Activated CD4-positive, CD25-positive, alpha-beta regulatory T cell treated with anti-CD3 and anti-CD28 coated beads, Interleukin-2, amount 50 U/mL, for 24 hours (primary cell): ENCODE data around the gene STON2.
A peak's percentile ranks its signal among the peaks of the same experiment; 100 is the strongest.

Source experiments
- ATAC-seq, 2 donors: fragments of 150-1000 bp; cut with Tn5 transposase; one replicate each; pipeline ENCODE4 v1.10.0; 2021; ENCODE audit warnings: mild to moderate bottlenecking in 1 of 2, moderate library complexity in 1 of 2

Gene STON2

GRCh38 chr14:81331229-81332021 is 68.7 kb downstream of the STON2 start:
- ATAC-seq, result no peak

DNA sequence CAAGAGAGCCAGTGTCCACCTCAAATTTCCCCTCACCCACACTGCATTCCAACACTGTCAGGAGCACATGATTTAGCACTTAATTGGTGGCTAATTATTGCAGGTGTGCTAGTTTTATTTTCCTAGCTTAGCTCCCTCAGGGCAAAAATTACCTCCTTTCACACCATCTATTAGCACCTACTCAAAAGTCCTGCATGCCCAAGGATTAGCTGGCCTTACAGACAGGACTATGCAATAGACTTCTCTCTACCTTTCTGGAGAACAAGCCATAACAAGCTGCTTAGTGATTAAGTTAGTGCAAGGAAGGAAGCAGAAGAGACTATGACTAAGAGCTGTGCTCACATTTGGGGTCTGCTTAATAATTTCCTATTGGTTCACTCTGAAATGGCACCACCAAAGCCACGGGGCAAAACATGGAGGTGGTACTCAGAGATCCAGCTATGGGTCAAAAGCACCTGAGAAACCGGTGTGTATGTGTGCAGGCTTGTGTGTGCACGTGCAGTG is 69.5 kb downstream of the STON2 start:
- no peak for ATAC-seq

GRCh38 chr14:81329640-81330381 is 70.3 kb downstream of the STON2 start:
- ATAC-seq, result no peak

DNA sequence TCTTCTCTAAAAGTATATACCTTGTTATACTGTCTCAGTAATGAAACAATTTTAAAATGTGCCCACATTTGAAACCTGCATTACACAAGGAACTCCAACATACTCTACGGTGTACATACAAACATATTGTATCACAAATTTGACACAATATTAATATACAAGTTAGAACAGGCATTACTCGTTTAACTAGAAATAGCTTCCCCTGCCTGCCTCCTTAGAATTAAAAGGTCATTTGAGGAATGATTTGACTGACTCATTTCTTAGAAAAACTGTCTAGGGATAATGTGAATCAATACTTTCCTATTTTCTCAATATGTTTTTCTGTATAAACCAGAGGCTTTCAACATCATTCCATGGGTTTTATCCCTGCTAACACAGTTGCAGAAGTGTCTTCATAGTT is 73.7 kb downstream of the STON2 start:
- no peak for ATAC-seq

DNA sequence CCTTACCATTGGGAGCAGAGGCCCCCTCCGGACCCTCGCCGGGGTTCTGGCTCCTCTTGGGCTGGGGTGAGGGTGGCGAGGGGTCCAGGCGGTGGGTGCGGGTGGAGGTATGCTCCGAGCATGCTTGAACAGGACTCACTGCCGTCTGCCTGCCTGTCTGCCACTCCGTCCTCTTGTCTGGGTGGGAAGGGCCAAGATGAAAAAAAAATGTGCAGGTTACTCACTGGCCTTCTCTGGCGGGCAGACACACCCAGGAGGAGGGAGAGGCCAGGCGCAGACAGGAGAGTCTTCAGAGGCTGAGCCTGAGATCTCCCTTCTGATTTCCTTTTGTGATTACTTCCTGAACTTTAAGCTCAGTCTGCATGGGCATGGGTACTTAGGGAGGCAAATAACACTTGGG is 76.1 kb downstream of the STON2 start:
- no peak for ATAC-seq

GRCh38 chr14:81323093-81323492 is 77.0 kb downstream of the STON2 start:
- ATAC-seq, result no peak

GRCh38 chr14:81319946-81320345 is 80.2 kb downstream of the STON2 start:
- no peak for ATAC-seq

DNA sequence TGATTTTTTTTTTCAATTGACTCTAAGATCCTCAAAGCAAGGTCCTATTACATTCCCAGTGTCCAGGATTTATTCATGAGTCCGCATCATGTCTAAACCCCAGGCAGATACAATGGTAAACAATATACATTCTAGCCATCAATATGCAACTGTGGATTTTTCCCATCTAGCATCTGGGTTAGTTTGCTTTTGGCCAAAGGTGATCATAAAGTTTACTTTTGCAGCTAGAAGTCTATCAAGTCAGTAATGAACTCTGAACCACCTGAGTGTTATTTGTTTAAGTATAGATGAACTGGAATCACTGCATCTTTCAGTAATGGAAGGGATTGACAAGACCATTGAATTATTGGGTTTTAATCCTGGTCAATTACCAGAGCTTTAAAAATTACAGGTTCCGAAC is 80.8 kb downstream of the STON2 start:
- no peak for ATAC-seq

- no peak for ATAC-seq
Observed at GRCh38 chr14:81315341-81315740, 84.8 kb downstream of the STON2 start.

DNA sequence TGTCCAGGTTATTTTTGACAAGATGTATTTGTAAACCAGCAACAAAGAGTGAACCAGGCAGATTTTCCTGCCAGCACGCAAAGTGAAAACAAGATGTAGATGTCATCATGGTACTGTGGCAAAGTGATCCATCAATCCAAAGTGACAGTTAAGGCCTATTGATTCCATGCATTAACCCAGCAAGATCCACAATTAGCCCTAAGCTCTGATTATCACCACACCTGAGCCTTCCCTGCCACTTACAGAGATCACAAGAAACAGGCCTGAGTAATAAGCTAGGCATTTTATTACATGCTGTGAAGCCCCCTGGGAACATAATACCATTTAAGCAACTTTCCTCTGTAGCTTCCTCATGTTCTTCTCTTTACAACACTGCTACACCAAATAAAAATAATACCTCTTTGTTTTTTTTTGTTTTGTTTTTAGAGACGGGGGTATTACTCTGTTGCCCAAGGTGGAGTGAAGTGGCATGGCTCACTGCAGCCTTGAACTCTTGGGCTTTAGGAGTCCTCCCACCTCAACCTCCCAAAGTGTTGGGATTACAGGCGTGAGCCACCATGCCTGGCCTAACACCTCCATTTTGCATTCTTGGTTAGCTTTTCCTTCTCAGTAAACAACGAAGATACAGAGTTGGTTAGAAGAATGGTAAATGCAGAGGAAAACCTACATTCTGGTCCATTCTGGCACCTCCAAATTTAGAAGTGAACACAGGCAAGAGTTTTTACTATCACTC is 85.5 kb downstream of the STON2 start:
- ATAC-seq, result no peak

DNA sequence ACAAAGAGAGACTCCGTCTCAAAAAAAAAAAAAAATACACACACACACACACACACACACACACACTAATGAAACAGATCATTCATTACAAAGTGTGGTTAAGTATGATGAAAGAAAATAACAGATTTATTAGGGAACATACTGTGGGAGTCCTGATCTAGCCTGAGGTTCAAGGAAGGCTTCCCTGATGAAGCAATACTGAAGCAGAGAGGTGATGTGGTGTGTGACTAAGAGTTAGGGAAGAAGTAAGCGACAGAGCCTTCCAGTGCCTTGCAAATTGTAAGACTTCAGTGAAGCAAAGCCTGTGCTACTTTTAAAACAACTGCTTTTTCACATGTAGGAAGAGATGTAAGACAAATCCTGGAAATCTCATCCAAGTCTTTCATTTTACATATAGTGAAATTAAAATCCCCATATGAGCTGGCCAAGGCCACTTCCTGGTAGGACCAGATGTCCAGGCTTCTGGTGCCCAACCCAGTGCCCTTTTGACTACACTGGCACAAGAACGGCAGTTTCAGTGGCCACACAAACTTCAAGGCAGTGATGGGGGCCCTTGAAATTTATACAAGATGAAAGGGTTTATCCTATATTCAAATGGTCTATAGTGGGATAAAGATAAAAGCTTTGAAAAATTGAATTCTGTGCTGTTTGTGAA is 86.2 kb downstream of the STON2 start:
- no peak for ATAC-seq

DNA sequence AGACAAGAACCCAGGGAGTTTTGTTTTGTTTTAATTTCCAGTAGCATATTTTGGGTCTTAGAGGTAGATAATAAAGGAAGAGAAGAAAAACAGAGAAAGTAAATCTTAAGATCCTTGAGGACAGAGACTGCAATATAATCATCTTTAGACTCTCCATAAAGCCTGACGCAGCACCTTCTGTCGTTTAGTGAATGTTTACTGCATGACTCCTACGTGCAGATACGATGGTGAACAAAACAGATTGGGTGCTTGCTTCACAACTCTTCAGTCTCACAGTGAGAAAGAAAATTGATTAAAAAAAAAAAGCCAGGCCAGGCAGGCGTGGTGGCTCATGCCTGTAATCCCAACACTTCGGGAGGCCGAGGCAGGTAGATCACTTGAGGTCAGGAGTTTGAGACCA is 86.9 kb downstream of the STON2 start:
- ATAC-seq, result no peak

GRCh38 chr14:81312289-81312876 is 87.7 kb downstream of the STON2 start:
- ATAC-seq, result no peak

GRCh38 chr14:81311778-81312177 is 88.3 kb downstream of the STON2 start:
- no peak for ATAC-seq

GRCh38 chr14:81311141-81311540 is 89.0 kb downstream of the STON2 start:
- no peak for ATAC-seq

- ATAC-seq, result no peak
Observed at GRCh38 chr14:81310606-81311005, 89.5 kb downstream of the STON2 start.

DNA sequence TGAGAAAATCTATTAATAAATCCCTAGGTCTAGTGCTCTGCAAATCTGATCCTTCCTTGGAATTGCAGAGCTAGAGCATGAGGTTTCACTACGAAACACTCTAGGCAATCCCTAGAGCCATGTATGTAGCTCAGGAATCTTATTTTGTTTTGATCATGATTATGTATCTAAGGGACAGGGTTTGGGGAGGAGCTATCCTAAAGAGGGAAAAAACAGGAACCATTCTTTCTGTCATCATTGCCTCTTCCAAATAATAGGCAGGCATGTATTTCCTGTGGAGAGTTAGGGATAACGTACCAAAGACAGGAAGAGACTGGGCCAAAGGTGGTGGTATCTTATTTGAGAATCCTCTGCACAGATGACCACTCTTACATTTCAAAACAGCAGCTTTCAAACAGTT is 90.6 kb downstream of the STON2 start:
- no peak for ATAC-seq

DNA sequence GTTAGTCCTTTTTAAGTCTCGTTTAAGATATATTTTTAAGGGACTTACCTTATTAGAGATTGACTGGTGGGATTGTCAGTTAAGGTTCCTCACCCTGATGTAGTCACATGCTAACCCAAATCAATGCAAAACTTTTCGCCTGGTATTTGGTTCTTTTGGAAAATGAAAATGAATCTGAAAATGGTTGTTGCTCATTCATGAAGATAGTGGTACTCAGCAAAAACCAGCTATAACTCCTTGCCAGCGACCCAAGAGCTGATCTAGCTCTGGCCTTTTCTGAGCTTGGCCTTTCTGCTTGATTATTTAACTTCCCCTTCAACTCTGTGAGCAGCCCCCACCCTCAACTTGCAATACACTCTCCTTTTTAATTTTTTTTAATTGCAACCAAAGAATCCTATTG is 94.4 kb downstream of the STON2 start:
- ATAC-seq, result no peak

DNA sequence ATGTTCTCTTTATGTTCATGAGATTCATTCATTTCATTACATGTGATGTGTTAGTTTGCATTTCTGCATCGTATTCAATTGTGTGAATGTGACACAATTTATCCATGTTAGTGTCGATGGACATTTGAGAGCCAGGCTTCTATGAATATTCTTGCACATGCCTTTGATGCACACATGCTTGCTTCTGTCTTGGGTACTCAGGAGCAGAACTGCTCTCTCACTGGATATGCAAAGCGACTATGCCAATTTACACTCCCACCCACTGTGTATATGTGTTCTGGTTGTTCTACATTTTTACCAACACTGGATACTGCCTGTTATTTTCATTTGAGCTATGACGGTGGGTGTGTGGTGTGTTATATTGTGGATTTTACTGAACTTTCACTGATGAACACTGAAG is 95.1 kb downstream of the STON2 start:
- no peak for ATAC-seq

GRCh38 chr14:81303258-81303935 is 96.7 kb downstream of the STON2 start:
- peak; percentile 83 for ATAC-seq

DNA sequence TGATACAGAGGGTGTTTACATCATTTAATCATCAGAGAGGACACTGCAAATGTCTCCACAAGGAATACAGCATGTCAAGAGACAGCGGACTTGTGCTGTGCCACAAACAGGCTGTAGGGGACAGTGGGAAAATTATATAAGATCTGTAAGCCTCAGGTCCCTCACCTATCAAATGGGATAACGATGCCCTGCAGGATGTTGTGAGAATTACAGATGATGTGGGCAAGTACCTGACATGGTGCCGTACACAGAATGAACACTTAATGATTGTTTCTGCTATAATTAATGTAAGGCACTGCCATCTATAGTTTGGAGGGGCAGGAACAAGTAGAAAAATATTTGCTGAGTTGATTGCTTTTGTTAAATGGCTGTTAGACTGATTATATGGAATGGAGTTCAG is 97.5 kb downstream of the STON2 start:
- ATAC-seq, result no peak

DNA sequence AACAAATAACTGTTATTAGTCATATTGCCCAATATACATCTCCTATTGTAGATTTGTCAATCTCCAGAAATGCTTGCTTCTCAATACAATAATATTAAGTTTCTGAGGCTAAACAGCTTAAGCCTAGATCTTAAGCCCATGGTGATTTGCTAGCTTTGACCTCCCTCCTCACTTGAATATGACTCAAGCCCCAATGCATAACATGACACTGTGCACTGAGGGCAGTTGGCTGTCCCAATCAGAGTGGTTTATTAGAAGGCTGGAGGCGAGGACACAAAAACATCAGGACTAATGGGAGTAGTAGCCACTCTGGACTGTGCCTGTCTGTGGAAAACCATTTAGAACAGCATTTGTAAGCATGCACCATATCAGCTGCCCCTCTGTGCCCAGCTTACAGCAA is 98.3 kb downstream of the STON2 start:
- no peak for ATAC-seq
